Measurements from ENCODE around the gene CPA2. TPM values are rescaled to one million over a fixed set of nuclear protein-coding genes. Genes with fewer than 3 reads are reported as not detected.
"Not testable (repeated sequence)": the region's sequence is repeated elsewhere in the genome, so short reads cannot be mapped to it uniquely, and the experiment has no call there.

CPA2 gene
- total RNA-seq, 1 experiment from 2014 or later, result not detected

DNA sequence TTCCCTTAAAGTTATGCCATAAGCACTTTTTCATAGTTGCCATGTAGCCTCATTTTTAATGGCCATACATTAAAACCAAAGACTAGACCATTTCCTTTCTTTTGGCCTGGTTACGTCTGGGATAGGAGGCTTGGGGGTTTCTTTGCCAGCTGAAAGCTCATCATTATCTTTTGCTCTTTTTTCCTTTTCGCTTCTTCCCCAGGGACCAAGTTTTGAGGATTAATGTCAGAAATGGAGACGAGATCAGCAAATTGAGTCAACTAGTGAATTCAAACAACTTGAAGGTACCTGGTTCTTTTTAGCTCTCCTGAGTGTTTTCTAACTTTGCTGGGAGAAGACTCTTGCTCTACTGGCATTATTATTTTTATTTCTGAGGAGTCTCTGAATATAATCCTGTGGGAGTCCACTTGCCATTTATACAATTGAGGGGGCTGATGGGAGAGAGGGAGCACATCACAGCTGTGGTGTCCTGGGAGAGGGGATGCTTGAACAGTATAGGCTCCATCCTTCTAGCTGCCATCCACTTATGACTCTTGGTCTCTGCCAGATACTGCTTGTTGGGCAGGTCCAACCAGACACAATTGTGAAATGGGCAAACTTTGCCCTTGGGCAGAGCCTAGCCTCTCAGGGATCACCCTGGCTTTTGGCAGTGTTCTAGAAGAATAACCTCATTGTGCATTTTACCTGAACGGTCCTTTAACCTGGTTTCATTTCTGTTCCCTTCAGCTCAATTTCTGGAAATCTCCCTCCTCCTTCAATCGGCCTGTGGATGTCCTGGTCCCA is 32.1 kb downstream of the CPA2 start:
- no peak for DNase-seq (ENCODE audit: low read depth)
- in situ Hi-C loops (cut with HindIII; ENCODE audit: low pct_unique_long_range_greater_than_20kb, low sequenced_read_pairs), result no loop called here

DNA sequence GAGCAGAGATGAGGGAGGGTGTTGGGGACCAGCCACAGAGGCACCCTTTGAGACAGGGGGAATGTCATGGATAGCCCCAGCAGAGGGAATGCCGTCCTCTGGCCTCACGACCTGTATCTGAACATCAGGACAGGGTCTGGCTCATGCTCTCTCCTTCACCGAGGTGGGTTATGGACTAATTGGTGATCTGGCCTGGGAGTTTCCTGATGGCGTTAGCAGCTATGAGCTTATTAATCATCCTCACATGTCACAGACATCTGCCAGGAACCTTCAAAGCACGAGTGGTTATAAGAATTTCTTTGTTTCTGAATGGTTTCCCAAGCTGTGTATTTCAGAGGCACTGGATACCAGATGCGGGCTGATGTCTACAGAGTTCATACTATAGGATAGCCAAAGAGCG is 33.2 kb downstream of the CPA2 start:
- no peak for DNase-seq (ENCODE audit: low read depth)
- in situ Hi-C loops (cut with HindIII; ENCODE audit: low pct_unique_long_range_greater_than_20kb, low sequenced_read_pairs), result no loop called here

DNA sequence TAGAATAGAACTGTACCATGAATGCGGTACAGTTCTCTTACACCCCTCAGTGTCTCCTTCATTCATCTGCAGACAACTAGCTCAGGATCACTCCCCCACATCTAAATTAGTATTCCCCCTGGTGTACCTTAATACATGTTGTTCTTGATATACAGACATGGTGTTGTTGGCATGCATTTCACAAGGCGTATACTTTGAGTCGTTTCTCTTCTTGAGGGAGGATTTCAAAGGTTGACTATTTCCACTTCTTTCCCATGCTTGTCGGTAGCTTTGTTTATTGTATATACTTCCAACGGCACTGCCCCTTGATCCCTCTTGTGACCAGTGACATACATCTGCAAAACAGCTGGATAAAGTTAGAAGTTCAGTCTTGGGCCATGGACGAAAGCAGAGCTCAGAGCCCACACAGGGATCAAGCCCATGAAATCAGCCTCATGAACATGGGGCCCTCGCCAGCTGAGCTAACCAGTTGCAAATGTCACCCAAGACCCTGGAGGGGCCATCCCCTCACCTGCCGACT is 34.9 kb downstream of the CPA2 start:
- DNase-seq (ENCODE audit: low read depth), result no peak
- in situ Hi-C loops (cut with HindIII; ENCODE audit: low pct_unique_long_range_greater_than_20kb, low sequenced_read_pairs), result no loop called here

DNA sequence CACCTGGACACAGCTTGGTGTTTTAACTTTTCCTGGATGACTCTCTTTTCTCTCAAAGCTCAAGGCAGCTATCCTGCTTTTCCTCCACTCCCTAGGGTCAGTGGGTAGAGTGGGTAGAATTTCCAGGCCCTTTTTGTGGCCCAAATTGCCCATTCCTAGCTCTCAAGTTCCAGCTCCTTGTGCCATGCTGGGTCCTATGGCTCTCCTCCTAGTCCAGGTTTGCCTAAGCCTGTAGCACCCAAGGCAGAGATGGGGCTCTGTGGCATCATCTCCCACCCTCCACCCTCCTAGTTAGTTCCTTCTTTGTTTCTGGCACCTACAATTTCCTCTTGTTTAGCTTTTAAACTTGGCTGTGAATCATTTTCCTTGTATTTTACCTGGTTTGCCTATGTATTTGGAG is 36.0 kb downstream of the CPA2 start:
- no peak for DNase-seq (ENCODE audit: low read depth)
- in situ Hi-C loops (cut with HindIII; ENCODE audit: low pct_unique_long_range_greater_than_20kb, low sequenced_read_pairs), result no loop called here

DNA sequence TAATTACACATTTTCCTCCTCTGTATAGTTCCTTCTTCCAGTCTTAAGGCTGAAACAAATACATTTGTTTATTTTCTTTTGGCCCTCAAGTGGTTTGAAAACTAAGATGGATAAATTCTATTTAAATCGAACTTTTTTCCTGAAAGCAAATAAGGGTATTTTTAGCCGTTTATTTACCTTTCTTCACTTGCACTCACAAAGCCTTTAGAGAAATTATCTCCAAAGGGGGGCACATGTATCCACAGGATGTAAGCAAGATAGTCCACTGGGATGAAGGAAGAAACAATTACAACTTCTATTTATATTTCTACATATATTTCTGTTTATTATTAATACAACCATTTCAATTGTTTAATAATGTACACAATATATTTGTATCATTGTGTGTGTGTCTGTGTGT is 36.5 kb downstream of the CPA2 start:
- in situ Hi-C loops (cut with HindIII; ENCODE audit: low pct_unique_long_range_greater_than_20kb, low sequenced_read_pairs), result no loop called here
- DNase-seq (ENCODE audit: low read depth), result no peak

DNA sequence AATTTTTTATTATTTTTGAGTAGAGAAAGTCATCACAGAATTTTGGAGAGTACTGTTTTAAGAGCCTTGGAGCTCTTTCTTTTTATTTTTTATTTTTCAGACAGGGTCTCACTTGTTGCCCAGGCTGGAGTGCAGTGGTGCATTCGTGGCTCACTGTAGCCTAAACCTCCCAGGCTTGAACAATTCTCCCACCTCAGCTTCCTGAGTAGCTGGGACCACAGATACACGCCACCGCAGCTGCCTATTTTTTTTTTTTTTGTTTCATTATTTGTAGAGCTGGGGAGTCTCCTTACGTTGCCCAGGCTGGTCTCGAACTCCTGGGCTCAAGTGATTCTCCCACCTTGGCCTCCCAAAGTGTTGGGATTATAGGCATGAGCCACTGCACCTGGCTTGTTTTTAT is 36.9 kb downstream of the CPA2 start:
- no peak for DNase-seq (ENCODE audit: low read depth)
- in situ Hi-C loops (cut with HindIII; ENCODE audit: low pct_unique_long_range_greater_than_20kb, low sequenced_read_pairs), result no loop called here

DNA sequence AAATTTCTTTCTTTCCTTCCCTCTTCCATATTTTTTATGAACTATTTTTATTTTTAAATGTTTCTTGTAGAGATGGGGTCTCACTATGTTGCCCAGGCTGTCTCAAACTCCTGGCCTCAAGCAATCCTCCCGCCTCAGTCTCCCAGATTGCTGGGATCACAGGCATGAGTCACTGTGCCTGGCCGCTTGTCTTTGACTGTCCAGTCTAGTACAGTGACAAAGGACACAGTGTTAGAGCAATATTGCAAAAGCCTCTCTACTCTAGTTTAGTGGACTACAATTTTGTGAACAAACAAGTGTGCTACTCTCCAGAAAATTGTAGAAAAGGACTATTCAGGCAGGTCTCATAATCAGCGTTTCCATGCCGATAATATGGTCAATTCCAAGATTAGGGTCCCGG is 37.3 kb downstream of the CPA2 start:
- in situ Hi-C loops (cut with HindIII; ENCODE audit: low pct_unique_long_range_greater_than_20kb, low sequenced_read_pairs), result no loop called here

DNA sequence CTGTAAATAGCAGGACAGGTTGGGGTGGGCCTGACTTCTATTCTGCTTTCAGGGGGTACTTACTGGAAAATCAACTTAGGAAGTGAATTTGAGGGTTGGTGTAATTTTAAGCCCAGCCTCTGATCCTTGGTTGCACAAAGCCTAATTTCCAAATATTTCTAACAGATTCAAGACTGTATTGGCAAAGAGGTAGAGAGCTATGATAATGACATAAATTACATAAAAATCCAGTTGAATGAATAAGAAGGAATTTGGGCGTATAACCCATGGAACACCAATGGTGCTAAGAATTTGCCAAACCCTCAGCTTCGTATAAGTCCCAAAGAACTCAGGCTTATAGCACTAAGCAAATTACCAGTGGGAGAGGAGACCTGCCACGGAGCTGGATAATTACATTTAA is 38.2 kb downstream of the CPA2 start:
- in situ Hi-C loops (cut with HindIII; ENCODE audit: low pct_unique_long_range_greater_than_20kb, low sequenced_read_pairs), result no loop called here
- DNase-seq (ENCODE audit: low read depth), result no peak

More for the DNA sequence above, 37.3 kb downstream of the CPA2 start:
- no peak for DNase-seq (ENCODE audit: low read depth)

DNA sequence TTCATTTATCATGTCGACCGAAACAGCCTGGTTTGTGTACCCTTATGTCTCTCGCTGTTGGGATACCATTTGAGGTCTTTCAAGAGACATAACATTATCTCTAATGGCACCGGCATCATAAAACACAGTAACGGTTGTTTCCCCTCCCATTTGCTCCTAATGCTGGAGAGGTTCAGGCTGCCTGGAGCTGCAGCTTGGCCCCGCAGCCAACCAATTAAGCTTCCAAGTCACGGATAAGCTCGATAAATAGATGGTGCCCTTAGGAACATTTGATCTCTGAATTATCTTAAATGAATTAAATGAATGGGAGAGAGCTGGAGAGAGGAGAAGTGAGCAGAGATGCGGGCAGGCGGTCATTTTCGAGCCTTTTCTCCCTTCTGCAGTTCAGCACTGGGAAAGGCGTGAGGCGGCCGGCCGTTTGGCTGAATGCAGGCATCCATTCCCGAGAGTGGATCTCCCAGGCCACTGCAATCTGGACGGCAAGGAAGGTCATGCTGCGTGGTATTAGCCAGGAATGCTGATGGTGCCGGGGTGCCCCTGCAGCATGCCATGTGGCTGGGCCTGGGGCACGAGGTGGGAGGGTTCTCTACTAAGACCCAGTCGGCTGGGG is 38.9 kb downstream of the CPA2 start:
- in situ Hi-C loops (cut with HindIII; ENCODE audit: low pct_unique_long_range_greater_than_20kb, low sequenced_read_pairs), result no loop called here

DNA sequence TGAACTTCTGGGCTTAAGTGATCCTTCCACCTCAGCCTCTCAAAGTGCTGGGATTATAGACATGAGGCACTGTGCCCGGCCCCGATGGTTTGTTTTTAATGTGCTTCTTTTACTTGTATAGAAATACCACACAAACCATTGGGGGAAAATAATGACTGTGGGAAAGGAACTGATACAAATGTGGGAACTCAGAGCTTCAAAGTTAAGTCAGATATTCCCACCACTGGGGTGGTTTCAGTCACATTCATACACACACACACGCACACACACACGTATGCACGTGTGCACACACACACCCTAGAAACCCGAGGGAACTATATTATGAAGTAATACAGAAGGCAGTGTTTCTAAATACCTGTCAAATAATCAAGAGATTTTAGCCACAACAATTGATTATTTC is 43.3 kb downstream of the CPA2 start:
- in situ Hi-C loops (cut with HindIII; ENCODE audit: low pct_unique_long_range_greater_than_20kb, low sequenced_read_pairs), result no loop called here
- DNase-seq (ENCODE audit: low read depth), result no peak

More for the DNA sequence above, 38.9 kb downstream of the CPA2 start:
- DNase-seq (ENCODE audit: low read depth), result no peak

DNA sequence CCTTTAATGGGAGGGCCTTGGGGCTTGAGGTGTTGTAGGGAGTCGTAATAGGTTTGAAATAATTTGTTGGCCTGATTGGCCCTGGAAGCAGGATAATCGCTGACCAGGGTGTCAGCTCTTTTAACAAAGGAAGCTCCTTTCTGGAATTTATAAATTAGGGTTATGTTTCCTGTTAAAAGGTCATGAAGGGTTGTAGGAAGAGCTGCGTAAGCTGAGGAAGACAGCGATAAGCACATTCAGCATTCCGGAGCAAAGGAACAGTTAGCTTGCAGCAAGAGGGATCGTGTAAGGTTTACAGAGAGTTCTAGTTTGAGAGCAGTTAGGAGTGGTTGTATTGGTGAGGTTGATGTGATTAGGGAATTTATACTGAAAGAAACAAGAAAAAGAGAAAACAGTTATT is 47.6 kb downstream of the CPA2 start:
- in situ Hi-C loops (cut with HindIII; ENCODE audit: low pct_unique_long_range_greater_than_20kb, low sequenced_read_pairs), result no loop called here
- no peak for DNase-seq (ENCODE audit: low read depth)

DNA sequence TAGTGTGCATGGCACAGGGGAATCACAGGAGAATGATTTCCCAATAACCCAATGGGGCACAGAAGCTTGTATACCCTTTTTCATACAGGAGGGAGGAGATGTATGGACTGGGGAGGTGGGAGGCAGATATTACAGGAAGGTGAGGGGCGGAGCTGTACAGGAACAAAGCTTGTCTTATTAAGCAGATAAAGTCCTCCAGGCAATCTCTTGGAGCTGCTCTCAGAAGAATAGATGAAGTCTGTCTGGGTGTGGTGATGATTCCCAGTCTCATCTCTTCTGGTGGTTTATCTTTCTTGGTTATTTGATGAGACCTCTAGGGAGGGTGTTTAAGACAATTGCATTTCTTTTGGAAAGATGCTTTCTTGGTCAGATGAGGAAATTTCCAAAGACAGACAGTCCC is 52.9 kb downstream of the CPA2 start:
- no peak for DNase-seq (ENCODE audit: low read depth)
- in situ Hi-C loops (cut with HindIII; ENCODE audit: low pct_unique_long_range_greater_than_20kb, low sequenced_read_pairs), result no loop called here

DNA sequence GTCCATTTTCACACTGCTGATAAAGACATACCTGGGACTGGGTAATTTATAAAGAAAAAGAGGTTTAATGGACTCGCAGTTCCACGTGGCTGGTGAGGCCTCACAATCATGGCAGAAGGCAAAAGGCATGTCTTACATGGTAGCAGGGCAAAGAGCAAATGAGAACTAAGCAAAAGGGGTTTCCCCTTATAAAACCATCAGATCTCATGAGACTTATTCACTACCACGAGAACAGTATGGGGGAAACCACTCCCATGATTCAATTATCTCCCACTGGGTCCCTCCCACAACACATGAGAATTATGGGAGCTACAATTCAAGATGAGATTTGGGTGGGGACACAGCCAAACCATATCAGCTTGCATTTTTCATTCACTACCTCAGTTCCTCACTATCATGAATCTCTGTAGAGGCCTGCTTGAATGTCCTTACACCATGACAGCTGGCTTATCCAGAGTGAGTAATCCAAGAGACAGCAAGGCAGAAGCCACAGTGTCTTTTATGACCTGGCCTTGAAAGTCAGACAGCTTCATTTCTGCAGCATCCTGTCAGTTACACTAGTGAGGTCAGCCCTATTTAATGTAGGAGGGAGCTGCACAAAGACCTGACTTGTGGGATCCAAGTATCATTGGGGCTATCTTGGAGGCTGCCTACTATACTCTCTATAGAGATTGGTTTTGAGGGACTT is 55.0 kb downstream of the CPA2 start:
- DNase-seq (ENCODE audit: low read depth); in situ Hi-C loops (cut with HindIII; ENCODE audit: low pct_unique_long_range_greater_than_20kb, low sequenced_read_pairs): not testable (repeated sequence)

DNA sequence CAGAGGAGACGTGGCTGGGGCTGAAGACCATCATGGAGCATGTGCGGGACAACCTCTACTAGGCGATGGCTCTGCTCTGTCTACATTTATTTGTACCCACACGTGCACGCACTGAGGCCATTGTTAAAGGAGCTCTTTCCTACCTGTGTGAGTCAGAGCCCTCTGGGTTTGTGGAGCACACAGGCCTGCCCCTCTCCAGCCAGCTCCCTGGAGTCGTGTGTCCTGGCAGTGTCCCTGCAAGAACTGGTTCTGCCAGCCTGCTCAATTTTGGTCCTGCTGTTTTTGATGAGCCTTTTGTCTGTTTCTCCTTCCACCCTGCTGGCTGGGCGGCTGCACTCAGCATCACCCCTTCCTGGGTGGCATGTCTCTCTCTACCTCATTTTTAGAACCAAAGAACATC is 56.0 kb downstream of the CPA2 start:
- no peak for DNase-seq (ENCODE audit: low read depth)

DNA sequence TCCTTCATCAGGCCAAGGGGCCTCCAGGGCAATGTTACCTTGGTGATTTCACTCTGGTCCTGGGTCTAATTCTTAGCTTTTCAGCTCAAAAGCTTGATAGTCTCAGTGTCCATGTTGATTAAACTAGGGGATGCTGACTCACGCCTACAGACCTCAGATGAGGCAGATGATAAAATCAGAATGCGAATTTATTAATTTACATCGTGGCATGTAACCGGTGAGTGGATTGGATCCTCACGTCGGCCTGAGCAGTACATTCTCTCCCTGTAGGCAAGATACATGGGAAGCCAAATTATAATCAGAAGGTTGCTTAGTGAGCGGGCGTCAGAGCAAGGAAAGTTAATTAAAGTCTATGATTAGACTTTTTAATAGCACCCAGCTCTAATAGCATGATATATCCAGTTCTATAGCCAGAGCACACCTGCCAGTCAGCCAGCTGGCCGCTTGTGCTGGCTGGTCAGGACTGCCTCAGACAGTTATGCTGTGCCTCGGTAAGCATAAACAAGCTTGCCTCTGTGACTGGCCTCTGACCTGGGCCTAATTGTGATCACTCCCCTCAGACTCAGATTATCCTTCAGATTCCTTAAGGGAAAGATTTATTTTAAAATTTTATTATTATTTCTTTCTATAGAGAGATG is 57.8 kb downstream of the CPA2 start:
- in situ Hi-C loops (cut with HindIII; ENCODE audit: low pct_unique_long_range_greater_than_20kb, low sequenced_read_pairs), result no loop called here
- no peak for DNase-seq (ENCODE audit: low read depth)

More for the DNA sequence above, 56.0 kb downstream of the CPA2 start:
- in situ Hi-C loops (cut with HindIII; ENCODE audit: low pct_unique_long_range_greater_than_20kb, low sequenced_read_pairs), result no loop called here

DNA sequence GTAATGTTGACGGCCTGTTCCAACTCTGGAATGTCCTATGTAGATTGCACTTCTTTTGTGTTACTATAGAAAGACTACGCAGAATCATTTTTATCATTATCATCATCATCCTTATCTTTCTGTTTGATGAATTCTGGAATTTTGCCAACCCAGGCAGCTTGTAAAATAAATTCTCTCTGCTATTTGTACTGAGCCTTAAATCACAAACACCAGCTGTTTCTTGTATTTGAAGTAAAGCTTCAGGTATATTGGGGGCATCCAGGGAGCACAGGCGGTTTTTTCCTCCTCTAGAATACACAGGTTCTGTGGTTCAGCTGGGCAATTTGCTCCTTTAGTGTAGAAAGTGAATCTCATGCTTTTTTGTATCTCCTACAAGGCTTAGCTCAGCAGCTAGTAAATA is 63.0 kb downstream of the CPA2 start:
- DNase-seq (ENCODE audit: low read depth), result no peak
- in situ Hi-C loops (cut with HindIII; ENCODE audit: low pct_unique_long_range_greater_than_20kb, low sequenced_read_pairs), result no loop called here

DNA sequence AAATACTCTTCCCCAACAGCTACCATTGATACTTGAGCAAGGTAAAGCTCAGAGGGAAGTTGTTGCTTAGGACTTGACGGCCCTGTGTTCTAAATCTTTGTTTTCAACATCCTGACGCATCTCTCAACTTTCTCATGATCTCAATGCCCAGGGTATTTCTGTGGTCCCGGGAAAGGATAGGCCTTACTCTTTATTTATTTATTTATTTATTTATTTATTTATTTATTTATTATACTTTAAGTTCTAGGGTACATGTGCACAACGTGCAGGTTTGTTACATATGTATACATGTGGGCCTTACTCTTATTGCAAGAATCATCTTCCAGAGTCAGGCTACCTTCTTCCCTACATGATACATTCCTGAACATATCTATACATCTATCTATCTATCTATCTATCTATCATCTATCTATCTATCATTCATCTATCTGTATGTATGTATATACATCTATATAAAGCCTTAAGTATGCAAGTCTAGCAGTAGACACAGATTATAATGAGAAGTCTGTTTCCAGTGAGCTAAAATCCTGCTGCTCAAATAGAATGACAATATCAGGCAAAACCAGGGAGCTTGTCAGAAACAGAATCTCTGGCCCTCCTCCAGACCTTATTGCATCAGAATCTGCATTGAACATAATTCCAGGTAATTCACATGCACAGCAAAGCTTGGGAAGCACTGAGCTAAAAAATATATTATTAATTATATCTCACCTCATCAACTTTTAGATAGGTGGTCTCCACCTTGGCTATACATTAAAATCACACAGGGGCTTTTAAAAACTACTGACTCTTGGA is 65.8 kb downstream of the CPA2 start:
- in situ Hi-C loops (cut with HindIII; ENCODE audit: low pct_unique_long_range_greater_than_20kb, low sequenced_read_pairs), result no loop called here
- DNase-seq (ENCODE audit: low read depth), result no peak

DNA sequence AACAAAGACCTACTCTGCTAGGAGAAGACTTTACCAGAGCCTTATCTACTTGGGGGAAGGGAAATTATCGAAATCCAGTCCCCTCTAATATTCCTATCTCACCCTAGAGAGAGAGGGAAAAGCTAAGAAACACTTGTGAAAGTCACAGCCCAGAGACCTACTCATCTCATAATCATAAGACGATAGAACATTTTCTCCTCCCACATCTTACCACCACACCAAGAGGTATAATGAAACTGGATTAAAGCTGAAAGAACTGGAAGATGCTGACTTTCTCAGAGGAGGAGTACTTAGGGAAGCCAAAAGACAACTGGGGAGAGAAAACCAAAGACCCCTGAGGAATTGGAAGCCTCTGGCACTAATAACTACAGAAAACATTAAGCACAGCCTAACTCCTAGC is 67.2 kb downstream of the CPA2 start:
- DNase-seq (ENCODE audit: low read depth), result no peak
- in situ Hi-C loops (cut with HindIII; ENCODE audit: low pct_unique_long_range_greater_than_20kb, low sequenced_read_pairs), result no loop called here
